Kidney epithelial cell (primary cell): ENCODE measurements around the gene CRYBB3. TPM values are rescaled to one million over a fixed set of nuclear protein-coding genes. Genes with fewer than 3 reads are reported as not detected.

ENCODE experiments used
- DNase-seq: peaks from one replicate; pipeline ENCODE4 v3.0.0-alpha.2; 2010; ENCODE audit warnings: low read depth
- H3K27me3 ChIP-seq: 2 replicates; pipeline ENCODE4 v1.6.0; 2011; ENCODE audit warnings: low read length; ENCODE audit not compliant: control insufficient read depth, insufficient read depth
- H3K36me3 ChIP-seq: 2 replicates; pipeline ENCODE4 v1.5.1; 2011; ENCODE audit warnings: low read length; ENCODE audit not compliant: control insufficient read depth, insufficient read depth
- H3K4me3 ChIP-seq: 2 replicates; pipeline ENCODE4 v1.5.1; 2011; ENCODE audit warnings: low read depth, mild to moderate bottlenecking, control low read depth, low read length
- total RNA-seq: library from RNA; depleted of rRNA; stranded (reverse); fragments of >200 nt; gene quantifications from 2 replicates; pipeline ENCODE4 v1.2.3, GENCODE V29; 2015
- TF ChIP-seq, protein P1 (sequence below): IDR thresholded peaks from 2 replicates; pipeline ENCODE4 v1.5.1; 2011; ENCODE audit warnings: mild to moderate bottlenecking, moderate library complexity, low read length, control low read depth, inconsistent platforms; ENCODE audit not compliant: insufficient read depth, poor library complexity, severe bottlenecking

CRYBB3 gene
- total RNA-seq, 1 donor from 2014 or later: not detected

DNA sequence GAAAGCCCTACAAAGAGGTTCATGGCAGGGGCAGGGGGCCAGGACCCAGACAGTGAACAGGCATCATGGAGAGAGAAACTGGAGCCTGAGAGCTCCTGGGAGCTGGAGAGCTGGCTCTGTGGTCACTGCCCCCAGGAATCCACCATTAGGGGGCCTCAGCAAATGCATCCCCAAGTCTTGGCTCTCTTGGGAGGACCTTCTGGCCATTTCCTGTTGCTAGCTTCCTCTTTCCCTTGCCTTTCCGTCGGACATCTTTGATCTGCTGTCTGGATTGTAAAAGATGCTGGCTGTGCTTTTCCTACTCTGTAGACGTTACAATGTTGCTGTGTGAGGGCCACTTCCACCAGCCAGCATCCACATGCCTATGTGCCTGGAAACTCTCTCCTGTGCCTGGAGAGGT lies 12.7 kb downstream of the CRYBB3 start:
- TF ChIP-seq, protein P1, sequence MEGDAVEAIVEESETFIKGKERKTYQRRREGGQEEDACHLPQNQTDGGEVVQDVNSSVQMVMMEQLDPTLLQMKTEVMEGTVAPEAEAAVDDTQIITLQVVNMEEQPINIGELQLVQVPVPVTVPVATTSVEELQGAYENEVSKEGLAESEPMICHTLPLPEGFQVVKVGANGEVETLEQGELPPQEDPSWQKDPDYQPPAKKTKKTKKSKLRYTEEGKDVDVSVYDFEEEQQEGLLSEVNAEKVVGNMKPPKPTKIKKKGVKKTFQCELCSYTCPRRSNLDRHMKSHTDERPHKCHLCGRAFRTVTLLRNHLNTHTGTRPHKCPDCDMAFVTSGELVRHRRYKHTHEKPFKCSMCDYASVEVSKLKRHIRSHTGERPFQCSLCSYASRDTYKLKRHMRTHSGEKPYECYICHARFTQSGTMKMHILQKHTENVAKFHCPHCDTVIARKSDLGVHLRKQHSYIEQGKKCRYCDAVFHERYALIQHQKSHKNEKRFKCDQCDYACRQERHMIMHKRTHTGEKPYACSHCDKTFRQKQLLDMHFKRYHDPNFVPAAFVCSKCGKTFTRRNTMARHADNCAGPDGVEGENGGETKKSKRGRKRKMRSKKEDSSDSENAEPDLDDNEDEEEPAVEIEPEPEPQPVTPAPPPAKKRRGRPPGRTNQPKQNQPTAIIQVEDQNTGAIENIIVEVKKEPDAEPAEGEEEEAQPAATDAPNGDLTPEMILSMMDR: no peak
- no peak for DNase-seq

DNA sequence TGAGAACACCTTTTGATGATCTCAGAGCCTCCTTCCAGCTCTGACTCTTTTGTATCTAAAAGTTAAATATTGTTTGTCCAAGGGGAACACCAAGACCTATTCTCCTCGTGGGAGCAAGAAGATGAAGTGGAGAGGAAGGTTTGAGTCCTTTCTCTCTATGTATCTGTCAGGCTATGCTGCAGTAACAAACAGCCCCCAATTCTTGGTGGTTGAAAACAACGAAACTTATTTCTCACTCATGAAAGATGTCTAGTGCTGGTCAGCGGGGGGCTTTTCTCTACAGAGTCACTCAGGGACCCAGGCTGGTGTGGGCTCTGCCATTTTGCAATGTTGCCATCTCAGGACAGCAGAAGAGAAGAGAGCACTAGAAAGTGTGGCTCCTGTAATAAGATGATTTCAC lies 13.6 kb downstream of the CRYBB3 start:
- H3K36me3 ChIP-seq: no peaks in the 10 kb centered on the region
- DNase-seq: no peak
- no peaks in the 10 kb centered on the region for H3K27me3 ChIP-seq
- TF ChIP-seq, protein P1: no peak
- no peak overlapping the region for H3K4me3 ChIP-seq

More for the DNA sequence above, 12.7 kb downstream of the CRYBB3 start:
- Histone ChIP-seq H3K36me3 (no peaks in the 10 kb centered on the region), H3K27me3 (no peaks in the 10 kb centered on the region), H3K4me3 (no peak overlapping the region)

DNA sequence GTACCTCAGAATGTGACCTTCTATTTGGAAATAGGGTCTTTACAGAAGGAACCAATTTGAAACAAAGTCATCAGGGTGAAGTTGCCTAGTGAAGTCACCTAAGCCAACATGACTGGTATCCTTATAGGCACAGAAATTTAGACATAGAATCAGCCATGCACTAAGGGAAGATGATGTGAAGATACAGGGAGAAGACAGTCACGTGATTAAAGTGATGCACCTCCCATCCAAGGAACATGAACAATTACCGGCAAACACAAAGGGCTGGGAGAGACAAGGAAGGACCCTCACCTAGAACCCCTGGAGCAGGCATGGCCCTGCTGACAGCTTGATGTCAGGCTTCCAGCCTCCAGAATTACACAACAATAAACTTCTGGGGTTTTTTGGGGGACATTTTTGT lies 16.6 kb downstream of the CRYBB3 start:
- Histone ChIP-seq H3K36me3 (no peaks in the 10 kb centered on the region), H3K27me3 (peaks cover 12% of the 10 kb centered on the region), H3K4me3 (no peak overlapping the region)
- DNase-seq: no peak
- TF ChIP-seq, protein P1: no peak

DNA sequence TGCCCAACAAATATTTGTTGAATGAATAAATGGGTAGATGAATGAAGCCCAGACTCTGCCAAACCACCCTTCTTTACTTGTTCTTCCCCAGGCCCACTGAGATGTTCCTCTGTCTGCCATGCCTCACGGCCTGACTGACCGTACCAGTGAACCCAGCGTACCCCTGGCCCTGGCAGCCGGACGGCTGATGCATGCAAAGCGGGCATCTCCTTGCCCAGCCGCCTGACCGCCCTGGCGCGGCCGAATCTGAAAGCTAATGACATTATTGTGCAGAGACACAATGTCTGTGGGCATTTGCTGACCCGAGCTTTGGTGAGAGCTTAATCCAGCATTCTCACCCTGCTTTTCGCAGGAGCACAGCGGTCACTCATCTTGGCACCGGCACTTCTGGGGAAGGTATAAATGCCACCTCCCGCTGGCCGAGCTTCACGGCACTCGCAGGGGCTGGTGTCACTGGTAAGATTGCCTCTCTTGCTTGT lies 19.6 kb downstream of the CRYBB3 start, which contains the start of gene CRYBB2:
CRYBB2 (plus strand) TSS at position 429 of the 479 bp plus-strand sequence. CDS start 1,791 bp downstream, outside the sequence.
- Histone ChIP-seq H3K27me3 (peaks cover 16% of the 10 kb centered on the region), H3K36me3 (no peaks in the 10 kb centered on the region), H3K4me3 (no peak within 1 kb of the TSS)
- DNase-seq: no peak
- TF ChIP-seq, protein P1: no peak

DNA sequence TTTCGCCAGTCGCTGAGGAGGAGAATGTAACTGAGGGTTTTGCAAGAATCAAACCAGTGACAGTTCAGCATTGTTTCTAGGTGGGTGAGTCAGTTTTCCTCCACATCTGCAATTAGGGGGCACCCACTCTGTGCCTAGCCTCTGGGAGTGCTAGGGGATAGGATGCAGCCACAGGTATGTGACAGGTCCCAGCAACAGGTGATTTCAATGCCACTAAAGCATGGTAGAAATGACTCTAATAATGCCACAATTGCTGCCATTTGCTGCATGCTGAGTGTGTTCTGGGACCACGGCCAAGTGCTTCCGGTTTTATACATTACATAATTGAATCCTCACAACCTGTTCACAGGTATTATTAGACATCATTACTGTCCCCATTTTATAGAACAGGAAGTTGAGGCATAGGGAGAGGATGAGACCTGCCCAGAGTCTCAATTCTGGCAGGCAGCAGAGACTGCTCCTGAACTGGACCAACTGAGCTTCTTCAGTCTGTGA lies 20.3 kb downstream of the CRYBB3 start:
- no peak for DNase-seq
- Histone ChIP-seq H3K27me3 (peaks cover 18% of the 10 kb centered on the region), H3K36me3 (no peaks in the 10 kb centered on the region), H3K4me3 (no peak overlapping the region)
- TF ChIP-seq, protein P1: no peak

DNA sequence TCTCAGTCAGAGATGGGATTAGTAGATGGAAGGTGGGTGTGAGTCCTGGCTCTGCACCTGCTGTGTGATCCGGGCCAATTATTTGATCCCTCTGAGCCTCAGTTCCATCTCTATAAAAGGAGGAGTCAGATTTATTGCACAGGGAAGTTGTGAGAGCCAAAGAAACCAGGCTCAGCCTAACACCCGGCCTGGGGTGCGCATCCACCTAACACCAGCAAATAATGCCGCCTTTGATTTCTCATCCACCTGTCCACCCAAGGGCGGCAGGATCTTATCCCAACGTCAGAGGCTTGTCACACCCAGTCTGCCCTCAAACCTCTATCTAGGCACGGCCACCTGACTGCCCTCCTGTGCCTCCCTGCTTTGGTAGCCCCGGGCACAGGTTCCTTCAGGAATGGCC lies 22.1 kb downstream of the CRYBB3 start:
- no peak for DNase-seq
- peaks cover 20% of the 10 kb centered on the region for H3K27me3 ChIP-seq
- no peaks in the 10 kb centered on the region for H3K36me3 ChIP-seq
- no peak overlapping the region for H3K4me3 ChIP-seq
- TF ChIP-seq, protein P1: no peak
